Kidney capillary endothelial cell (primary cell): ENCODE results near the gene CHD6.

Experiments used
- DNase-seq: peaks from one replicate; pipeline ENCODE4 v3.0.0-alpha.2; 2018; ENCODE audit warnings: low spot score

CHD6 gene

DNA sequence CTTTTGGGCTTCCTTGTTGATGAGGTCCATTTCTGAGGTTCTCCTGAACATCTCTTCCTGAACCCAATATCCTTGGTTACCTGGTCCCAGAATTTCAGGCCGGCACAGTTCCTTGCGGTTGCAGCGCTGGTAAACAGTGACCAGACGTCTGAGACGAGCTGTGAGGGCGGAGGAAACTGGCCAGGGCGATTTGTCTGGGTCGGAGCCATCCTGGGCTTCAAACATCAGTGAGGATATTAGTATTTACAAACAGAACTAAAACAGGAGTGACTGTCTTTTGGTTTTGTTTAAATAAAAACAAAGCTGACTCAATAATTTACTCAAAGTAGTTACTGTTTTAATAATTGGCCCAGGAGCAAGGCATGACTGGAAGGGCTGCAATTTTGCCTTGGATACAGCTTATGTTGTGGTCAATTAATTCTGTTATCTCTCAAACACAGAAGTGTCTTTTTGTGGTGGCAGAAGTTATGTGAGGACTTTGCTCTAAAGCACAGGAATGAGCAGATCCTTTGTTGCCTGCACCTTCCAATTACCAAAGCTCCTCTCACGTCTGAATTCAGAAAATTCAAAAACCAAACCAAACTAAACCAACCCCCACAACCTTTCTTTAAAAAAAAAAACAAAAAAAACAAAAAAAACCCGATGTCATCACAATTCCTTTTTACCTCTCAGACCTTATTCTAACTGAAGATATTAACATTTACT is 192.8 kb downstream of the CHD6 start:
- no peak for DNase-seq

GRCh38 chr20:41424546-41424945 is 193.6 kb downstream of the CHD6 start:
- no peak for DNase-seq

- no peak for DNase-seq
Observed at GRCh38 chr20:41424011-41424410, 194.2 kb downstream of the CHD6 start.

DNA sequence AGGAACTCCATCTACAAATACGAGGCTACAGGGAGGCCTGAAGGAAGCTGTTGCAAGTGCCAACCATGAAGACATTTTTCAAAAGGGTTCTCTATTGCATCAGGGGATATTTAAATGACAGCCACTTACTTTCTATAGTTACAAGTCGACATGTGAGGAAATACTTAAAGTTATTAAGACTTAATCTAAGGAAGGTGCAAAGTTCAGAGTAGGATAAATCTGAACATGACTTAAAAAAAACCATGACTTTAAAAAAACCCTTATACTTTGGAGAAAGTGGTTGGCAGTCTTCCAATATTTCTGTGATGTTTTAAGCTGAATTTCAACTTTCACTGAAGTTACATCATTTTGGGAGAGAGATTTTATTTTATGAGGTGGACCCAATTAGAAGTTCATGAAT is 195.2 kb downstream of the CHD6 start:
- DNase-seq: no peak

DNA sequence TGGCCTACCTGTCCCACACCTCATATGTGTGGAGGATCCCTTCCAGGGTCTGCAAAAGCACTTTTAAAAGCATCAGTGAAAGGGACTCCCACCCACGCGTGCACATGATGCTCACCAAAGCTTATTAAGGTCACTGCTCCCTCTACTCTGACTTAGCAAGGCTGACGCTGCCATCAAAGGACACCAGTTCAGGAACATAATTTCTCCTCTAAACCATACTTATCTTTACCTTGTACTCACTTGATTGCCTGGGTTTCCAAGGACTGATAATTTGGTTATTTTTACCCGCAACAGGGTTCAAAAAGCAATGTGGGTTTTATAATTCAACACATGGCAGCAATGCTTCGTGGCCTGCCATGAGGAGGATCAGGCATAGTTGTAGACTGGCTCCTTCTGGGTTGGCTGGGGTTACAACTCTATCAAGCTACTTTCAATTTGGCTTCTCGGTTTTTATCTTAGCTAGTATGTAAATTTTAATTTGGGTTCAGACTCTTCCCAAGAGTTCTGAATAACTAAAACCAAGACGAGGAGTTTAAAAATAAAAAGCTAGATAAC is 199.4 kb downstream of the CHD6 start:
- no peak for DNase-seq

GRCh38 chr20:41418031-41418430 is 200.1 kb downstream of the CHD6 start:
- DNase-seq: no peak

DNA sequence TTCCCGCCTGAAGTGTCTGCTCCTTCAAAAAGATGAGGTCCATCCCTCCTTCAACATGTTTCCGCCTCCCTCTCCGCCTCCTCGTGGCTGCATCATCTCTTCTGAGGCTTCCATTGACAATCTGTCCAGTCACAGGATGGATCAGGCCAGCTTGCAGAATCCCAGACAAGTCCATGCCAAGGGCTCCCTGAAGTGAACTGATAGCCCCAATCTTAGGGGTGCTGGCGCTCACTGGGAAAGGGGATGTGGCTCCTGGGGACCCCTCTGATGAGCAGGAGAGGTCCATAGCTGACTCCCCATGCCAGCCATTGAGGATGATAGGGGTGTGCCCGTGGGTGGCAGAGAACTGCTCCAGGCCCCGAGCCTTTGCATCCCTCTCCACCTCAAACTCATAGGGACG is 203.0 kb downstream of the CHD6 start:
- no peak for DNase-seq

DNA sequence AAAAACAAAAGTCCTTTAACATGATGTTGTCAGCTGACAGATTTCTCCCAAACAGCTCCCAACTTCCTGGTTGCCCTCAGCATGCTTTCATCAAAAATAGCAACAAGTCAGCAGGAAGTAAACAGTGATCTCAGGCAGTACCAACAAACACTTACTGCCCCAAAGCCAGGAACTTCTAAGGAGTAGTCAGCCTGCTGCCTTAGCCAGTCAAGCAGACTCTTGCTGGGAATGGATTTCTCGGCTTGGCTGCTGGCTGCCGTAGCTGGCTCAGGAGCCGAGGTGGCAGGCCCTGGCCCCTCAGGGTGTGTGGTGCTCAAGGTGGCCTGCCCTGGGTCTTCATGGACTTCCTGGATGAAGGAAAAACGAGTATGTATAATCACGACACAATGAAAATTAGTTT is 205.0 kb downstream of the CHD6 start:
- peak; percentile 21 for DNase-seq

GRCh38 chr20:41412324-41413120 is 205.7 kb downstream of the CHD6 start:
- DNase-seq: no peak

DNA sequence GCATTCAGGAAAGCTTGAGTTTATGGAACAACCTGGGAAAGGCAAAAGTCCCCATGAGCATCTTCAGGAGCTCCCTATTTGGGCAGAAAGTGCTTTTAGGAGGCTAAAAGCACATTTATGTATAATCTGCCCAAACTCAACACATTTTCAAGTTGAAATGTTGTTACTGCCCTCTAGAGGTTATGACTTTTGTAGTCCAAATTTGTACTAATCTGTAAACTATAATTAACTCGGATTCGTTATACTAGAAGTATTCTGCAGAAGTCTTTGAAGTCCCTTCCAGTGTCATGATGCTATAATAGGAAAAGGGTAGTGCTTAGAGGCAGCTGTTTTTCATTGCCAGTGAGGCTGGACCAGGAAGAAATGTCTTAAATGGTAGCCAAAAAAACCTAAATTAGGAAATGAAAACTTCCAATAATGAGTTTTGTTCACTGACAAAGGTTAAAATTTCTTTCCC is 206.8 kb downstream of the CHD6 start:
- DNase-seq: peak; percentile 57

GRCh38 chr20:41408986-41409385 is 209.2 kb downstream of the CHD6 start:
- no peak for DNase-seq

DNA sequence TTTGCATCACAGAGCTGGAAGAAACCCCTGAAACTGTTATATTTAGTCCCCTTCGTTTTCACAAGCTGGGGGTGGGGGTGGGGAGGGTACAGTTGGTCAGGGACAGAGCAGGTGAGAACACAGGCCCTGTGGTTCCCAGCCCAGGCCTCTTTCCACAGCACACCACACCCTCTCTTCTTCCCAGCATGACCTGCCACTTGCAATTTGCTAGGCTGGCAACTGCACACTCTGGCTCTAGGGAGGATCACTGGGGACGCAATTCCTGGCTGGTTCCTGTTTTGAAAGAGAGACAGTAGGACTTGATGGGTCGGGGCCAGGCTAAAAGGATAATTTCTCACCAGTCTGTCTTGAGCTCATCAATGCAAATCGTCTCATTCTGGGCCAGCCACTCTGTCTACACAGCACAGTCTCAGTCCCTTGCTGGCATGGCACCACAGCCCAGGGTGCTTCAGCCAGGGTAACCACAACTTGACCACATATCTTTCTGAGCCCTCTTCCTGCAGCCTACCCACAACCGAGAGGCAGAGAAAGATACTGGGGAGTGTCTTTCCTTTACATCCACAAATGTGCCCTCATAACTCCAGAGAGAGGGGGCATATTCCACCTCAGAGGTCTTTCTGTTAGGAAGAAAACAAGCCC is 209.9 kb downstream of the CHD6 start:
- DNase-seq: no peak

- DNase-seq: no peak
Observed at GRCh38 chr20:41407607-41408006, 210.6 kb downstream of the CHD6 start.

GRCh38 chr20:41406896-41407444 is 211.2 kb downstream of the CHD6 start:
- no peak for DNase-seq

GRCh38 chr20:41406353-41406752 is 211.8 kb downstream of the CHD6 start:
- DNase-seq: peak; percentile 39

DNA sequence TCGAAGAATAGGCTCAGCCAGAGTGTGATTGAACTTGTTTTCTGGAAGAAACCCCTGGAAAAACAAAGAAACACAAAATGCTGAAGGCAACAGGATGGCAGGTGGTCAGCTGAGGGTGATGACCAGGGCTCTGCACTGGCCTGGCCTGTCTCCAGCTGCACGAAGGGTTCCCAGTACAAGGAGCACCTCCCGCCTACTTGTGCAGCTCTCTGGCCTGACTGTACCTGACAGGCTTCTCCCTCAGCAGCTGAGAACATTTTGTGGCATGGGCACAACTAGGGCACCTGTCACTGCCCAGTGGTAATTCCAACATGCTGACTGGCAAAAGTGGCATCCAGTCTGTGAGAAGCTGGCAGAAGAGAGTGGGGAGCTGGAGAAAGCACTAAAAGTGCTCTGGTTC is 212.7 kb downstream of the CHD6 start:
- DNase-seq: no peak

DNA sequence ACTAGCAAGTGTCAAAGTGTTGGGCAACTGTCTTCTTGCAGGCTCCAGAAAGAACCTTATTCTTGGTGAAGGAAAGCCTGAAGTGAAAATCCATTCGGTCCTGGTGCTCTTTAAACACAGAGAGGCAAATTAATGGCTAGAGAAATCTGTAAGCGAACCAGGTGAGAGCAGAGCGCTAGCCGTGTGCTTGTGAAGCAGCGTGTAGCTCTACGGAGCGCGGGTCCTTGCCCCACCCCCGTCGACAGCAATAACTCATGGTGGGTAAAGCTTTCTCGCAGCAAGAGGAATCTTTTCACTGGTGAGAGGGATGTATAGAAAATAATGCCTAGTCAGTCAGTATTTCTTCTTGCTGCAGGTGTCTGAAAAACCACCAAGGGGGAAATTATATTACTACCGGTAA is 214.6 kb downstream of the CHD6 start:
- DNase-seq: no peak

GRCh38 chr20:41398408-41398807 is 219.8 kb downstream of the CHD6 start:
- no peak for DNase-seq

- no peak for DNase-seq
Observed at GRCh38 chr20:41395667-41396664, 222.2 kb downstream of the CHD6 start.

DNA sequence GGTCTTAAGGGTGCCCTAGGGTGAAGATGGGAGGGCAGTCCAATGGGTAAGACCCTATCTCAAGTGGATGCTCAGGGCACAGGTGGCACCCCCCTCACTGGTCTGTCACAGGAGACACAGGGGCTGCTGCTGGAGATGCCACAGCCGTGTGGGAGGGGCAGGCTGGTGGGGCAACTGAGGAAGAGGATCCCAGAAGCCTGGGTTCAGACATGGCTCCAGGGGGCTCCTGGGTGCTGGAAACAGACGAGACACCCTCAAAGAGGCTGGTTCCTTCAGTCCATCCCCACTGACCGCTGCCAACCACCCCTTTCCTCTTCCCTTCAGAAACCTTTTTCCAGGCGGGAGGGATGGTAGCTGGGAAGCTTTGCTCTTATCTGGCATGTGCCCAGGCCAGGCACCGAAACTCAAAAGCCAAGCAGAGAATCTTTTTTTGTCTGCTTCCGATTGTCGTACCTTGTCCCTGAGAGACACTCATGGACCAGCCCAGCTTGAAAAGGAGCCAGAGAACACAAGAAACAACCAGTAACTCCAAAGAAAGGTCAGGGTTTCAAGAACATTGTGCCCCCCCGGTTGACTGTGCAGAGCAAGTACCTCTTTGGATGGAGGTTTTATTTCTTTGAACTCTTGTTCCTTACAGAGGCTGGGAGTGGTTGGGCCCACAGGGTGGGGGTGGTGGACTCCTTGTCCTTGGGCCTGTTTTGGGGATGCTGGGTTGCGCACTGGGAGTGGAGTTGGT is 223.1 kb downstream of the CHD6 start:
- no peak for DNase-seq
